Body of pancreas (tissue), 4 donors: Measurements from ENCODE around the gene APC2. TPM values are rescaled to one million over a fixed set of nuclear protein-coding genes. Genes with fewer than 3 reads are reported as not detected.

Experiments used
- ATAC-seq: fragments of 150-250 bp; one replicate; pipeline ENCODE4 v1.9.1; 2016
- DNase-seq, 4 donors: peaks; one replicate each; pipeline ENCODE4 v3.0.0-alpha.2; 2019
- H3K27ac ChIP-seq, 4 donors: fragments of 200-600 bp; sonication (generic); 1 replicate in 3 of 4; 2 replicates in 1 of 4; pipeline versions ENCODE4 v1.5.1 to v1.6.1; 2016 to 2019; ENCODE audit warnings: mild to moderate bottlenecking in 1 of 4, mixed read lengths in 1 of 4, moderate library complexity in 1 of 4
- H3K27me3 ChIP-seq, 2 donors: fragments of 200-600 bp; sonication (generic); one replicate each; pipeline ENCODE4 v1.6.0; 2016; ENCODE audit warnings: mild to moderate bottlenecking in 1 of 2
- H3K36me3 ChIP-seq, 2 donors: fragments of 200-600 bp; sonication (generic); replicated peaks in 1 of 2; 2 replicates each; pipeline ENCODE4 v1.5.1; 2016; ENCODE audit warnings: low read depth in 2 of 2; ENCODE audit not compliant: insufficient read depth in 1 of 2
- H3K4me1 ChIP-seq: fragments of 200-600 bp; sonication (generic); one replicate; pipeline ENCODE4 v1.6.0; 2016
- H3K4me3 ChIP-seq, 2 donors: fragments of 200-600 bp; sonication (generic); 1 replicate in 1 of 2; 2 replicates in 1 of 2; pipeline ENCODE4 v1.5.1; 2016 to 2019
- H3K9me3 ChIP-seq, 3 donors: fragments of 200-600 bp; sonication (generic); 1 replicate in 2 of 3; 2 replicates in 1 of 3; pipeline ENCODE4 v1.5.1; 2016
- CTCF ChIP-seq, 7 experiments: fragments of 450-650 bp in 4 of 7; fragments of 200-600 bp in 3 of 7; sonication (generic) in 3 of 7; IDR thresholded peaks; one replicate each; pipeline ENCODE4 v1.5.1; 2016 to 2019; ENCODE audit warnings: antibody characterized with exemption in 7 of 7
- POLR2A ChIP-seq, 3 donors: fragments of 450-650 bp; IDR thresholded peaks; one replicate each; pipeline ENCODE4 v1.6.1; 2016; ENCODE audit warnings: antibody characterized with exemption in 3 of 3, mild to moderate bottlenecking in 2 of 3
- WGBS, 2 donors: methylation state at CpG; one replicate each; pipeline ENCODE4 v1.1.5; 2017; 5-methylcytosine and 5-hydroxymethylcytosine counted together
- intact Hi-C: fragments of 100-400 bp; cut with DNase I; formaldehyde crosslinking; loops from one replicate; pipeline ENCODE4 v1.15.1; 2023
- total RNA-seq, 2 donors: library from RNA; depleted of rRNA; stranded (reverse); fragments of >200 nt; gene quantifications; one replicate each; pipeline ENCODE4 v1.1.0, GENCODE V29; 2016

The APC2 gene
- total RNA-seq, 2 donors from 2014 or later, result 0.26 TPM; not detected in 1

- no peak for TF ChIP-seq POLR2A (IDR thresholded peaks at IDR 0.05)
- no peak for TF ChIP-seq CTCF (IDR thresholded peaks at IDR 0.05)
- ATAC-seq (no peak), DNase-seq (no peak)
- 92 to 95% methylated on average over 15 of the region's 15 CpGs for WGBS, 2 donors
- Histone ChIP-seq H3K4me3 (no peak overlapping the region), H3K27ac (no peak overlapping the region), H3K36me3 (peaks cover 15 to 36% of the 10 kb centered on the region in 2 donors), H3K4me1 (peaks cover 37% of the 10 kb centered on the region), H3K9me3 (no peaks in the 10 kb centered on the region), H3K27me3 (no peaks in the 10 kb centered on the region)
- intact Hi-C loops, result no loop called here
Measured at GRCh38 chr19:1420590-1420989, 29.3 kb upstream of the APC2 start.

DNA sequence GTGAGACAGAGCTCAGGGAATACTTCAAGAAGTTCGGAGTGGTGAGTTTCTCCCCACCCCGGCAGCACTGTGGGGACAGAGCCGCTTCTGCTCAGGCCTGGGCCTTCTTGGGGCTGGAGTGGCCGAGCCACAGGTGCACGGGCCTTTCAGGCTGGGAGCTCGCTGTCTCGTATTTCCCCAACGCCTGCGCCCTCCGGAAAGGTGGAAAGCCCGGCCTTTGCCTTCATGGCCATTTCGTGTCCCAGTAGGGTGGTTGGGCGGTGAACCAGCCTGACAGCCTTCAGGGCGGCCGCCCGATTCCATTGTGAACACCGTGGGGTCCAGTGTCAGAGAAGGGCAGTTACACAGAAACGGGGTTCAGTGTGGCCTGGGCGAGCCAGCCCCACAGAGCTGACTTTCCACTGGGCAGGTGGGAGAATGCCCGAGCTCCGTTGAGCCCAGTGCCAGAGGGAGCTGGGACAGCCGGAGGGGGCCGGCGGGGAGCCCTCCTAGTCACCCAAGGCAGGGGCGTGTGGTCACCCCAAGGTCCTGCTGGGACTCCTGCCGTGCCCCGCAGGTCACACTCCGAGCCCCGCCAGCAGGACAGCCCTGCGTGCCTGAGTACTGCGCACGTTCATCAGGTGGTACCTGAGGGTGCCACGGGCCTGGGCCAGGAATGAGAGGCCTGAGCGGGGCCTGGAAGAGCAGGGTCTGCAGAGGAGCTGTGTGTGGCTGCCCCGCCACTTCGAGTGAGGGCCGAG, 28.5 kb upstream of the APC2 start:
- no peak for DNase-seq
- peaks cover 29% of the 10 kb centered on the region for H3K4me1 ChIP-seq
- no peaks in the 10 kb centered on the region for H3K9me3 ChIP-seq
- ATAC-seq, result no peak
- TF ChIP-seq CTCF (IDR thresholded peaks at IDR 0.05) (no peak), POLR2A (IDR thresholded peaks at IDR 0.05) (no peak)
- 92% methylated on average over 9 to 37 of the region's 37 CpGs for WGBS, 2 donors
- no peaks in the 10 kb centered on the region for H3K27me3 ChIP-seq
- no peak overlapping the region for H3K27ac ChIP-seq
- H3K36me3 ChIP-seq, result peaks cover 15 to 38% of the 10 kb centered on the region in 2 donors
- intact Hi-C loops, result no loop called here
- H3K4me3 ChIP-seq, result no peak overlapping the region

- no peaks in the 10 kb centered on the region for H3K27me3 ChIP-seq
- 86 to 100% methylated on average over 1 to 22 of the region's 22 CpGs for WGBS, 2 donors
- TF ChIP-seq CTCF (IDR thresholded peaks at IDR 0.05) (no peak), POLR2A (IDR thresholded peaks at IDR 0.05) (no peak)
- no peak for ATAC-seq
- no peaks in the 10 kb centered on the region for H3K9me3 ChIP-seq
- H3K4me3 ChIP-seq, result no peak overlapping the region
- peaks cover 23% of the 10 kb centered on the region for H3K4me1 ChIP-seq
- DNase-seq, result no peak
- peaks cover 15 to 39% of the 10 kb centered on the region in 2 donors for H3K36me3 ChIP-seq
- H3K27ac ChIP-seq, result no peak overlapping the region
- intact Hi-C loops, result no loop called here
Measured at GRCh38 chr19:1421958-1422305, 28.0 kb upstream of the APC2 start.

DNA sequence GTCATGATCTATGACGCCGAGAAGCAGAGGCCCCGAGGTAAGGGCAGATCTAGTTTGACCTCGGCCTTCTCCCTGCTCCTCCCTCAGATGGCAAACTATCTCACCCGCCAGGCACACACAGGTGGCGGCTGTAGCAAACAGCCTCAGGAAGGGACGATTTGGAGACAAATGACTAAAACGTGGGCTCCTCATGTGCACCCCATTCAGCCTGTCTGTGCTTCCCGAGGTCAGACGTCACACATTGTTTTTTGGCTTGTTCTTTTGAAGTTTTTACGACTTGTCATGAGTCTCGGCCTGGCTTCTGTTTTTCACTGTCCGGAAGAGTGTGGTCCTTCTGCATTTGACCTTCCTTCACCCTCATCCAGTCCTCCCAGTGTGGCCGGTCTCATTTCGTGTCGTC, 27.6 kb upstream of the APC2 start:
- Histone ChIP-seq H3K27me3 (no peaks in the 10 kb centered on the region), H3K36me3 (peaks cover 15 to 39% of the 10 kb centered on the region in 2 donors), H3K4me1 (peaks cover 19% of the 10 kb centered on the region), H3K4me3 (no peak overlapping the region), H3K27ac (no peak overlapping the region), H3K9me3 (no peaks in the 10 kb centered on the region)
- intact Hi-C loops, result no loop called here
- TF ChIP-seq CTCF (IDR thresholded peaks at IDR 0.05) (no peak), POLR2A (IDR thresholded peaks at IDR 0.05) (no peak)
- ATAC-seq (no peak), DNase-seq (no peak)
- WGBS, 2 donors, result 79 to 87% methylated on average over 12 to 16 of the region's 16 CpGs

DNA sequence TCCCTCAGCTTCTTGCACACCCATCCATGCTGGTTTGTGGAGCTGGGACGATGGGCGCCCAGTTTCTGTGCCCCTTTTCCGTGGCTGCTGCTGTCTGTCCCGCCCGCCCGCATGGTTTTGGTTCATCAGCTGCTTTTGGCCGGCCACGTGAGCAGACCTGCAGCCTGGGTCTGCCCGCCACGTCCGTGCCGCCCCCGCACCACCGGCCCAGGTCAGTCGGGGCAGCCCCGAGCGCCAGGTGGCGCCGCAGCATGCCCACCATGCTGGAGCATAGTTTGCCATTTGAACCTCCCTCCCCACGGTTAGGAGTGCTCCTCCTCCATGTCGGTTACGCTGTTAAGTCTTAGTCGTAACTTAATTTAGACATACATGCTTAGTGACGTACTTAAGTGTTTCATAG, 27.0 kb upstream of the APC2 start:
- TF ChIP-seq POLR2A (IDR thresholded peaks at IDR 0.05) (no peak), CTCF (IDR thresholded peaks at IDR 0.05) (no peak)
- ATAC-seq (no peak), DNase-seq (no peak)
- WGBS, 2 donors, result 88 to 94% methylated on average over 24 of the region's 24 CpGs
- no peaks in the 10 kb centered on the region for H3K9me3 ChIP-seq
- peaks cover 13% of the 10 kb centered on the region for H3K4me1 ChIP-seq
- H3K27ac ChIP-seq, result no peak overlapping the region
- intact Hi-C loops, result no loop called here
- H3K27me3 ChIP-seq, result no peaks in the 10 kb centered on the region
- H3K36me3 ChIP-seq, result peaks cover 15 to 39% of the 10 kb centered on the region in 2 donors
- no peak overlapping the region for H3K4me3 ChIP-seq
